Measurements from ENCODE around the gene RPL32. TPM values are rescaled to one million over a fixed set of nuclear protein-coding genes. Genes with fewer than 3 reads are reported as not detected.

The RPL32 gene
- total RNA-seq, 4 donors from 2014 or later: 1,159 to 2,367 (median 1,696) TPM

DNA sequence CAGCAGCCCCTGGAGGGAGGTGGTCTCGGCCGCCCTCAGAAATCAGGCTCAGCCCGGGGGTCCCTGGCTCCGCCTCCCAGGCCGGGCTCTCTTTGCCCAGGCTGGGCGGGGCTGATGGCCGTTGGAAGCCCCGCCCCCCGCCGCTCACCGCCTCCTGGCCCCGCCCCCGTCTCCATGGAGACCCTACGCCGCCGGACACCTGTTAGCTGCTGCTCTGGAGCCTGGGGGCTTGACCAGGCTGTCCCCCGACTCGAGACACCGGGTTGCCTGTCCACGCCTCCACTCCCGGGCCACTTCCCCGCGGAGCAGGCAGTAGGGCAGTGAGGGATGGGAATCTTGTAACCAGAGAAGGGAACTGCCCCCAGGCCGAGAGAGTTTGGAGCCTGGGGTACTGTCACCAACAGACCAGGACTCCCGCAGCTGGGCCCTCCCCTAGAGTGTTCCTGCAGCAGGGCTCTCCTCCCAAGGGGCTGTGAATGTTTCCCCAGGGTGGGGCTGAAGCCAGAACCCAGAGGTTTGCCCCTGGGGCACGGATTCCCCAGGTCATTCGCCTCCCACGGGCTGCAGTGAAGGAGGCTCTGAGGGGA, 27.8 kb upstream of the RPL32 start:
- Histone ChIP-seq H3K27me3 (peaks cover 12% of the 10 kb centered on the region), H3K27ac (no peak overlapping the region), H3K4me1 (peaks cover 13% of the 10 kb centered on the region), H3K36me3 (no peaks in the 10 kb centered on the region), H3K9me3 (peaks cover 4% of the 10 kb centered on the region), H3K4me3 (peak overlapping the region; percentile 19)
- TF ChIP-seq, protein P1, sequence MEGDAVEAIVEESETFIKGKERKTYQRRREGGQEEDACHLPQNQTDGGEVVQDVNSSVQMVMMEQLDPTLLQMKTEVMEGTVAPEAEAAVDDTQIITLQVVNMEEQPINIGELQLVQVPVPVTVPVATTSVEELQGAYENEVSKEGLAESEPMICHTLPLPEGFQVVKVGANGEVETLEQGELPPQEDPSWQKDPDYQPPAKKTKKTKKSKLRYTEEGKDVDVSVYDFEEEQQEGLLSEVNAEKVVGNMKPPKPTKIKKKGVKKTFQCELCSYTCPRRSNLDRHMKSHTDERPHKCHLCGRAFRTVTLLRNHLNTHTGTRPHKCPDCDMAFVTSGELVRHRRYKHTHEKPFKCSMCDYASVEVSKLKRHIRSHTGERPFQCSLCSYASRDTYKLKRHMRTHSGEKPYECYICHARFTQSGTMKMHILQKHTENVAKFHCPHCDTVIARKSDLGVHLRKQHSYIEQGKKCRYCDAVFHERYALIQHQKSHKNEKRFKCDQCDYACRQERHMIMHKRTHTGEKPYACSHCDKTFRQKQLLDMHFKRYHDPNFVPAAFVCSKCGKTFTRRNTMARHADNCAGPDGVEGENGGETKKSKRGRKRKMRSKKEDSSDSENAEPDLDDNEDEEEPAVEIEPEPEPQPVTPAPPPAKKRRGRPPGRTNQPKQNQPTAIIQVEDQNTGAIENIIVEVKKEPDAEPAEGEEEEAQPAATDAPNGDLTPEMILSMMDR (IDR thresholded peaks at IDR 0.05): no peak
- DNase-seq (ENCODE audit: low spot score in 2 of 2): no peak
- WGBS: 28% methylated on average over 8 of the region's 28 CpGs

DNA sequence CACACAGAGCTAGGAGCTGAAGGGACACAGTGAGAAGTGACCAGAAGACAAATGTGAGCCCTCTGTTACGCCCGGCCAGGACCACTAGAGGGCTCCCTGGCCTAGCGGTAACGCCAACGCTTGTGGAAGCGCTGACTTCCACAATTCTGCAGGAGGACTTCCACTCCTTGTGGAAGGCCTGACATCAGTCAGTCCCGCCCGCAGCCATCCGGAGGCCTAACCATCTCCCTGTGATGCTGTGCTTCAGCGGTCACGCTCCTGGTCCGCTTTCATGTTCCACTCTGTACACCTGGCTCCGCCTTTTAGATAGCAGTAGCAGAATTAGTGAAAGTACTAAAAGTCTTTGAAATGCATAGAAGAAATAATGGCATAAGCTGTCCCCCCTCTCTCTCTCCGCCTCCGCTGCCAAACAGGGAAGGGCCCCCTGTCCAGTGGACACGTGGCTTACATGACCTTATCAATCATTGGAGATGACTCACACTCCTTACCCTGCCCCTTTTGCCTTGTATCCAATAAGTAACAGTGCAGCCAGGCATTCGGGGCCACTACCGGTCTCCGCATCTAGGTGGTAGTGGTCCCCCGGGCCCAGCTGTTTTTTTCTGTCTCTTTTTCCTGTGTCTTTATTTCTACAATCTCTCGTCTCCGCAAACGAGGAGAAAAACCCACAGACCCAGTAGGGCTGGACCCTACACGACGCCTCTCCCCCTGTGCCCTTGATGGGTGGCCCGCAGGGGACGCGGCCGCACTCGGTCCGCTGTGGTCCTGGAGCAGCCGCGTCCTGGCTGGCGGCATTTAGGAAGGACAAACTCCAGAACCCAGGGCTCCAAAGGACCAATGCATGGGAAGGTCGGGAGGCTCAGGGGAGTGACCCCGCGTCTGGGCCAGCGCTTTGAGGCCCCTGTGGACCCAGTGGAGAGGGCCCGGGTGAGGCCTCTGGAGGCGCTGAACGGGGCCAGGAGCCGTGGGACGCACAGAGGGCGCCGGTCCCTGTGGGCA, 27.0 kb upstream of the RPL32 start:
- TF ChIP-seq, protein P1 (IDR thresholded peaks at IDR 0.05): peak; percentile 62 to 94
- TF ChIP-seq EP300 (IDR thresholded peaks at IDR 0.05) (no peak), POLR2AphosphoS5 (IDR thresholded peaks at IDR 0.05) (no peak), POLR2A (IDR thresholded peaks at IDR 0.05) (no peak)
- H3K36me3 ChIP-seq: no peaks in the 10 kb centered on the region
- DNase-seq (ENCODE audit: low spot score in 2 of 2): peak; percentile 85 to 89
- H3K27ac ChIP-seq: no peak overlapping the region
- peaks cover 7% of the 10 kb centered on the region for H3K27me3 ChIP-seq
- 42% methylated on average over 36 of the region's 45 CpGs for WGBS
- peaks cover 4% of the 10 kb centered on the region for H3K9me3 ChIP-seq
- H3K4me1 ChIP-seq: peaks cover 13% of the 10 kb centered on the region
- H3K4me3 ChIP-seq: peak overlapping the region; percentile 19

DNA sequence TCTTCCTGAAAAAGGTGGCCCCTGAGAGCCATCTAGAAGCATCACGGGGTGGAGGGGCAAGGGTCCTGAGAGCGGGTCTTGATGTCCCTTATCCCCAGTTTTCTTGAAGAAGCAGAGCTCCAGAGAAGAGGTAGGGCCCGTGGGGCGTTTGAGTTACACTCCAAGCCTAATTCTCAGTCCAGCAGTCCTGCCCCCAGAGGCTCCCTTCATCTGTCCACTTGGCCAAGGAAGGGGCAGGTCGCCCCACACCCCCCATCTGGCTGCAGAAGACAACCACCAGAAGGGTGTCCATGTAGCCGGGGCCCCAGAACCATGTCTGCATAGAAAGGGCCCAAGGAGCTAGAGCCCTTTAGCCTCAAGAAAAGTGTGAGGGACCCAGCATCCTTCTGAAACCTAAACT, 25.5 kb upstream of the RPL32 start:
- H3K4me3 ChIP-seq: no peak overlapping the region
- H3K36me3 ChIP-seq: no peaks in the 10 kb centered on the region
- DNase-seq (ENCODE audit: low spot score in 2 of 2): no peak
- 89% methylated on average over 6 of the region's 6 CpGs for WGBS
- peaks cover 7% of the 10 kb centered on the region for H3K27me3 ChIP-seq
- peaks cover 13% of the 10 kb centered on the region for H3K4me1 ChIP-seq
- H3K27ac ChIP-seq: no peak overlapping the region
- H3K9me3 ChIP-seq: peaks cover 4% of the 10 kb centered on the region
- TF ChIP-seq POLR2A (IDR thresholded peaks at IDR 0.05): no peak
- no peak for TF ChIP-seq POLR2AphosphoS5 (IDR thresholded peaks at IDR 0.05)
- TF ChIP-seq, protein P1 (IDR thresholded peaks at IDR 0.05): no peak
- TF ChIP-seq EP300 (IDR thresholded peaks at IDR 0.05): no peak

DNA sequence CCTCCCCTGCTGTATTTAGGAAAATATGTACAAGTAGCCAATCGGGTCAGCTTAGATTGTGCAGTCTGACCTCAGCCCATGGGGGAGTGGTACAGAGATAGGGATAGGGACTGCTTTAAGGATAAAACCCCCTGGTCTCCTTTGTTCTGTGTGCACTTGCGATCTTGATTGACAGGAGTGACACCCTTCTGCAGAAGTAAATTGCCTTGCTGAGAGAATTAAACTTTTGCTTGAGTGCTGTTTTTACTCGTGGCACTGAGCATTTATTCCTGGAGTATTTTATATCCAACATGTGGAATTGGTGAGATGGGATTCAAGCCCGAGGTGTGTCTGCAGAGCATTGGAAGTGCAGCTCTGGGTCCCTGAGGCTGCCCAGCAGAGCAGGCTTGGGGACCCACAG, 23.9 kb upstream of the RPL32 start:
- 93% methylated on average over 4 of the region's 4 CpGs for WGBS
- DNase-seq (ENCODE audit: low spot score in 2 of 2): no peak
- peaks cover 4% of the 10 kb centered on the region for H3K9me3 ChIP-seq
- no peak overlapping the region for H3K27ac ChIP-seq
- H3K27me3 ChIP-seq: peaks cover 7% of the 10 kb centered on the region
- H3K4me3 ChIP-seq: no peak overlapping the region
- H3K36me3 ChIP-seq: no peaks in the 10 kb centered on the region
- TF ChIP-seq, protein P1 (IDR thresholded peaks at IDR 0.05): no peak
- TF ChIP-seq POLR2A (IDR thresholded peaks at IDR 0.05) (no peak), POLR2AphosphoS5 (IDR thresholded peaks at IDR 0.05) (no peak), EP300 (IDR thresholded peaks at IDR 0.05) (no peak)
- peaks cover 11% of the 10 kb centered on the region for H3K4me1 ChIP-seq

DNA sequence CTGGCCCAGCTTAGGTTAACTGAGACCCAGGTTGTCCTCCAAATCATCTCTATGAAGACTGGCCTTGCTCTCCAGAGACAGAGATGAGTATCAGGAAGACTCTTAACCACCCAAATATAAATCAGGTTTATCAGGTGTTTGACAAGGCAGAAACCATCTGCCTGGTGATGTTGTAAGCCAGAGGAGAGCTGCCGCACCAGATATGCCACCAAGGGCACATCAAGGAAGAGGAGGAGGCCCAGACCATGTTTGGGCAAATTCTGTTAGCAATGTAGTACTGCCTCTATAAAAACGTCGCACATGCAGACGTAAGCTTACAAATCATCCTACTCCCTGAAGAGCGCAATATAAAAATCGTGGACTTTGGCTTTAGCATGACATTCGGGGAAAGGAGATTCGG, 21.0 kb upstream of the RPL32 start:
- TF ChIP-seq, protein P1 (IDR thresholded peaks at IDR 0.05): no peak
- no peak for TF ChIP-seq POLR2A (IDR thresholded peaks at IDR 0.05)
- no peak for TF ChIP-seq POLR2AphosphoS5 (IDR thresholded peaks at IDR 0.05)
- TF ChIP-seq EP300 (IDR thresholded peaks at IDR 0.05): no peak
- Histone ChIP-seq H3K27me3 (no peaks in the 10 kb centered on the region), H3K4me1 (no peaks in the 10 kb centered on the region), H3K4me3 (no peak overlapping the region), H3K9me3 (peaks cover 4% of the 10 kb centered on the region), H3K36me3 (no peaks in the 10 kb centered on the region), H3K27ac (no peak overlapping the region)
- 92% methylated on average over 8 of the region's 8 CpGs for WGBS
- DNase-seq (ENCODE audit: low spot score in 2 of 2): no peak
